ENCODE measurements around the gene PRKCQ.

DNA sequence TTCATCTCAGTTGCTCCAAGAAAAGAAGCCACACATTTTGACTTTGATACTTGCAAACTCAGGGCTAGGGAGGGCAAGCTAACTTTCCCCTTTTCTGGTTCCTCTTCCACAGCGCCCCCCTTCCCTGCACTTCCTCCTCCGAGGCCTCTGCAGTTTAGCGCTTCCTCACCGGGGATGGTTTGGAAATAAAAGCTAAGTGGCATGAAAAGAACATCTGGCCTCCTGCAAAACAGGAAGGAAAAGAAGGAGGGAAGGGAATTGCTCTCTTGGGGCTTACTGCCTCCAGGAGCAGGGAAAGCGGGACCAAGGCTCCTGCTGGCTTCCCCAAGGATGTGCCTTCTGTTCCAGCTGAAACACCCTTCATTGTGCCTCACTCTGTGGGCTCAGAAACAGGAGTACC is 42.3 kb downstream of the PRKCQ start:
- TF ChIP-seq, protein P1, sequence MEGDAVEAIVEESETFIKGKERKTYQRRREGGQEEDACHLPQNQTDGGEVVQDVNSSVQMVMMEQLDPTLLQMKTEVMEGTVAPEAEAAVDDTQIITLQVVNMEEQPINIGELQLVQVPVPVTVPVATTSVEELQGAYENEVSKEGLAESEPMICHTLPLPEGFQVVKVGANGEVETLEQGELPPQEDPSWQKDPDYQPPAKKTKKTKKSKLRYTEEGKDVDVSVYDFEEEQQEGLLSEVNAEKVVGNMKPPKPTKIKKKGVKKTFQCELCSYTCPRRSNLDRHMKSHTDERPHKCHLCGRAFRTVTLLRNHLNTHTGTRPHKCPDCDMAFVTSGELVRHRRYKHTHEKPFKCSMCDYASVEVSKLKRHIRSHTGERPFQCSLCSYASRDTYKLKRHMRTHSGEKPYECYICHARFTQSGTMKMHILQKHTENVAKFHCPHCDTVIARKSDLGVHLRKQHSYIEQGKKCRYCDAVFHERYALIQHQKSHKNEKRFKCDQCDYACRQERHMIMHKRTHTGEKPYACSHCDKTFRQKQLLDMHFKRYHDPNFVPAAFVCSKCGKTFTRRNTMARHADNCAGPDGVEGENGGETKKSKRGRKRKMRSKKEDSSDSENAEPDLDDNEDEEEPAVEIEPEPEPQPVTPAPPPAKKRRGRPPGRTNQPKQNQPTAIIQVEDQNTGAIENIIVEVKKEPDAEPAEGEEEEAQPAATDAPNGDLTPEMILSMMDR (CRISPR knock-in tag; IDR thresholded peaks at IDR 0.05) = no peak
- TF ChIP-seq ZNF3 (CRISPR knock-in tag; IDR thresholded peaks at IDR 0.05) = no peak
- TF ChIP-seq HMGA1 (CRISPR knock-in tag; conservative IDR thresholded peaks at IDR 0.05) = no peak
- TF ChIP-seq ERF (CRISPR knock-in tag; IDR thresholded peaks at IDR 0.05) = no peak

All from HepG2 (cell line).